22Rv1 (cell line): ENCODE data around the gene SSH3.

Experiments used
- H3K27ac ChIP-seq: fragments of 450-650 bp; 2 replicates; pipeline ENCODE4 v1.5.1; 2017
- CTCF ChIP-seq: fragments of 450-650 bp; IDR thresholded peaks from 2 replicates; pipeline ENCODE4 v1.5.1; 2017; ENCODE audit warnings: mild to moderate bottlenecking
- ZFX ChIP-seq: fragments of 450-650 bp; IDR thresholded peaks from 2 replicates; pipeline ENCODE4 v1.6.1; 2017; ENCODE audit warnings: antibody characterized with exemption, borderline replicate concordance

The SSH3 gene

DNA sequence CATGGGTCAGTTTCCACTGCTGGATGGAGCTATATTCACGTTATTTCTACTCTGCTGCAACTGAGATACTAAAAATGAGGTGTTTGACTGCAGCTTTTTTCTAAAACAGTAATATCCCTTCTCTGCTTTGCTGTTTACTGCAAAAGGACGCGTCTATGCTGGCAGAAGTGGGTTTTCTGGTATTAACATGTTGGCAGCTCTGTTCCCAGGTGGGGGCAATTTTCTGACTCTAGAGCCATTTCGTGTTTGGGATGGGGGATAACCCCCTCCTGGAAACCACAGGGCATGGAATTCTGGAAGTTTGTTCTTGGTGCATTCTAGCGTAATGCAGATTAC is 32.2 kb upstream of the SSH3 start:
- no peak overlapping the region for H3K27ac ChIP-seq

DNA sequence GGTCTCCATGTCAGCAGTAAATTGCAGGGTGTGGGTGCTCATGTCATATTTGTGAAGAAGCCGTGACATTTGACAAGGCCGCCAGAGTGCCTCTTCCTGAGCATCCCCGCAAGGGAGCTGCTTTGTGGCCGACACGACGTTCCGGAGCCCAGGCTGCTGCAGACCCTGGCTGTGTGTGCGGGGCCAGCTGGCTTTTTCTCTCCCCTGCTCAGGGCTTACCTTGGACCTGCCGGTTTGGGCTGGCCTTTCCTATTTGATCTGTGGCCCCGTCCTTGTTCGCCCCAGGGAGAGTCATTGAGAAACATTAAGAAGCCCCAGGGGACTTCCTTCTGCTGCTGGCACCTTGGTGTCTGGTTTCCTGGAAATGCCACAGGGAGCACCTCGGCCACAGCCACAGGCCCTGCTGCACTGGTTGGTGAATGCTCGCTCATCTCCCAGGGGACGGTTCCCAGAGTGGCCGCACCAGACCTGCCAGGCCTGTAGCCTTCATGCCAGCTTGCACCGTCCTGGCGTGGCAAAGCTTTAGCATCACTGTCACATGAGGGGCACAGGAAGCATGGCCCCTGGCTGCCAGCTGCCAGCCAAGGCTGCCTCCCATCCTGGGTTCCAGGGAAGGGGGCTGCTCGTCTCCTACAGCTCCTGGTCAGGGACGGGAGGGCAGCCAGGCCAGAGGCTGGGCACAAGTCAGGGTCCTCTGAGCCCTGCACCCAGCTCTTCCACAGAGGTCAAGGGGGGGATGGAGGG is 31.6 kb upstream of the SSH3 start:
- no peak overlapping the region for H3K27ac ChIP-seq
- TF ChIP-seq ZFX = no peak
- TF ChIP-seq CTCF = no peak

More for the DNA sequence above, 32.2 kb upstream of the SSH3 start:
- TF ChIP-seq CTCF (no peak), ZFX (no peak)

DNA sequence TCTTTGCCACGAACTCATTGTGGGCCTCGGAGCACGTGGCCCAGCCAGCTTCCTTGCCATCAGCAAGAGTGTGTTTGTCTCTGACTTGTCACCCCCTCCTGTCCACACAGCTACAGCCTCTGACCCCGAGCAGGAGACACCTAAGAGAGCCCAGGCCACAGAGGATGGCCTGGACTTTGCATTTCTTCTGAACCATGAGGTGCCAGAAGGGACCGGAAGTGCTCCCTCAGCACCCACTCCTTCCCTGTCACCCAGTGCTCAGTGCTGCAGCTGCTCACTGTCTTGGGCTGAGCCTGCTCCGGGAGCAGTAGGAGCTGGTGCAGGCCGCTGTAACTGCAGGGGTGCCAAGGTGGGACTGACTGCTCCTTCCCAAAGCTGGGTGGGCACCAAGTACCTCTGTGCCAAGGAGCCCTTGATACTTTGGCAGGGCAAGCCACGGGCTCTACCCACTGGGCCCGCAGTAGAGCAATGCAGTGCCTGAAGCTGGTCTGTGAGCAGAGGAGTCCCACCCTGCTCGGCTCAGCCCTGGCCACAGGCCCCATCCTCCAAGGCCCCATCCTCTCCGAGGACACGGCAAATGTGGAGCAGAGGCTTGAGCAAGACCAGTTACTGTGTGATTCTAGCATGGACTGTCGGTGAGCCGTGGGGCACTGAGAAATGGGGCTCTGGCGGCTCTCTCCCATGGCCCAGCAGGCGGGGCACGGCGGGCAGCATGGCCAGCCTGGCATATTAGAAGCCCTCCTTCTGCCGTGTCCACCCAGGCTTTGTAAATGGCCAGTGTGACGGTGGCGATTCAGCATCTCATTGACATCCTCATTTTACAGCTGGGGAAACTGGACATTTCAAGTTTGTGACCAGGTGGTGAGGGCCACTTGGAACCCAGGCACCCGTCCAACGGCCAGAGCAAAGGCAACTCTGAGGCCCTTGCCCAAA is 30.7 kb upstream of the SSH3 start:
- no peak for TF ChIP-seq CTCF
- no peak for TF ChIP-seq ZFX
- H3K27ac ChIP-seq = no peak overlapping the region

DNA sequence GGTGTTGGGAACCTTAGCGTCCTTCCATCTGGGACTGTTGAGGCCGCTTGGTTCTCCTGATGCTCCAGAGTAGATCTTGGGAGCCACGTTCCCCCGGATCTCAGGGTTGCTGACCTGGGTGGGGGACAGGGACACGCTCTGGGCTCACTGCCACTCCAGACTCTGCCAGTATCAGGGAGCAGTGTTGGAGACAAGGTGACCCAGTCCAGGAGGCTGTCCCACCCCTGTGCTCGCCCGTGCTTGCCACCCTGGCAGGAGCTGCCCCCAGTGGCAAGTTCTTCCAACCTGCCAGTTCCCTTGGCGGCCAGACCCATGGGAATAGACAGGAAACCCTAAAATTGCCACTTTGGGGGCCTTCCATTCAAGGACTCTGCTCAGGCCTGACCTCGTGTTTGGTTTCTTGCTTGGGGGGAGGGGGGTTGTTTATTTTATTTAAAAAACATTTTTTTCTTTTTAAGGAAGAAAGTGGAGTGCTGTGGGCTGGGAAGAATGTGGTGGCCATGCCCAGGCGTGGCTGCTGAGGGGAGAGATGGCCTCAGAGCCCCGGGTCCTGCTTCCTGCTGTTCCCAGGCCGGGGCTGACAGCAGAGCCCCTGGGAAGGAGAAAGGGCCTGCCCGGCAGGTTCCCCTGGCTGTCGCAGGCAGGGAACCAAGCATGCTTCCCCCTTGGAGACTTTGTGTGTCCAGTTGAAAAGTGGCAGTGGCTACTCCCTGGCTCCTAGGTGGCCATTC is 29.9 kb upstream of the SSH3 start:
- 0 out of 2 replicates have a peak overlapping the region, but pooled peaks have one; percentile 12 for H3K27ac ChIP-seq
- TF ChIP-seq ZFX (no peak), CTCF (no peak)

- TF ChIP-seq ZFX (no peak), CTCF (no peak)
- no peak overlapping the region for H3K27ac ChIP-seq
Observed at GRCh38 chr11:67274768-67275605, 28.3 kb upstream of the SSH3 start.

GRCh38 chr11:67275606-67276409 is 27.5 kb upstream of the SSH3 start:
- H3K27ac ChIP-seq = no peak overlapping the region
- TF ChIP-seq CTCF (no peak), ZFX (no peak)
